A673 (cell line): ENCODE results near the gene CDC73. TPM values are rescaled to one million over a fixed set of nuclear protein-coding genes. Genes with fewer than 3 reads are reported as not detected.

ENCODE experiments used
- BruUV-seq: library from RNA; stranded (reverse); fragments of 400-500 nt; replicated peaks from 2 replicates; lab custom pipeline; 2021; lab: Mats Ljungman, UMichigan
- CTCF ChIA-PET: fragments of 300-600 bp; sonication (Branson Sonifier 250); formaldehyde crosslinking; loops from one replicate; lab custom pipeline; 2022; ENCODE audit warnings: antibody characterized with exemption; lab: Charles Lee
- POLR2A ChIA-PET: fragments of 300-600 bp; sonication (Branson Sonifier 250); formaldehyde crosslinking; loops from one replicate; lab custom pipeline; 2022; ENCODE audit warnings: antibody characterized with exemption; ENCODE audit not compliant: low non-redundant PET; lab: Charles Lee
- DNase-seq: peaks from one replicate; pipeline ENCODE4 v3.0.0-alpha.2; 2015; ENCODE audit warnings: low spot score
- H3K27ac ChIP-seq: fragments of 200-600 bp; sonication (generic); 2 replicates; pipeline ENCODE4 v1.5.1; 2016; ENCODE audit warnings: mixed run types, low read depth, mild to moderate bottlenecking, mixed read lengths, antibody characterized with exemption, low read length; ENCODE audit not compliant: poor library complexity, severe bottlenecking
- H3K27me3 ChIP-seq: fragments of 200-600 bp; sonication (generic); replicated peaks from 2 replicates; pipeline ENCODE4 v1.6.1; 2017; ENCODE audit warnings: mixed run types, low read depth, mild to moderate bottlenecking, mixed read lengths, antibody characterized with exemption, low read length; ENCODE audit not compliant: insufficient read depth, poor library complexity
- H3K36me3 ChIP-seq: fragments of 200-600 bp; sonication (generic); 2 replicates; pipeline ENCODE4 v1.6.1; 2016; ENCODE audit warnings: mixed run types, mild to moderate bottlenecking, mixed read lengths, antibody characterized with exemption, low read length; ENCODE audit not compliant: insufficient read depth, poor library complexity, severe bottlenecking
- H3K4me1 ChIP-seq: fragments of 200-600 bp; sonication (generic); 2 replicates; pipeline ENCODE4 v1.6.1; 2017; ENCODE audit warnings: mixed run types, mild to moderate bottlenecking, mixed read lengths, antibody characterized with exemption, low read length; ENCODE audit not compliant: insufficient read depth, poor library complexity, severe bottlenecking
- H3K4me3 ChIP-seq: fragments of 200-600 bp; sonication (generic); 2 replicates; pipeline ENCODE4 v1.5.1; 2016; ENCODE audit warnings: low read depth, mixed run types, mild to moderate bottlenecking, mixed read lengths, low read length; ENCODE audit not compliant: poor library complexity, severe bottlenecking
- H3K9me3 ChIP-seq: fragments of 200-600 bp; sonication (generic); 2 replicates; pipeline ENCODE4 v1.6.1; 2016; ENCODE audit warnings: mixed run types, low read depth, mild to moderate bottlenecking, mixed read lengths, antibody characterized with exemption, low read length; ENCODE audit not compliant: poor library complexity, severe bottlenecking
- CTCF ChIP-seq: fragments of 300-800, 200-600 bp; sonication (generic); conservative IDR thresholded peaks from 2 replicates; pipeline ENCODE4 v1.5.1; 2017; ENCODE audit warnings: low read depth, mild to moderate bottlenecking, antibody characterized with exemption, low read length, moderate library complexity, mixed read lengths
- EZH2 ChIP-seq: fragments of 200-600 bp; sonication (generic); IDR thresholded peaks from 2 replicates; pipeline ENCODE4 v1.6.1; 2017; ENCODE audit warnings: borderline replicate concordance, low read depth, mild to moderate bottlenecking, mixed read lengths, antibody characterized with exemption, low read length; ENCODE audit not compliant: poor library complexity, severe bottlenecking
- intact Hi-C: fragments of 100-400 bp; cut with micrococcal nuclease; formaldehyde crosslinking; loops from one replicate; pipeline ENCODE4 v1.10.0; 2022; ENCODE audit not compliant: unreplicated experiment
- total RNA-seq: library from RNA; stranded (reverse); gene quantifications from 2 replicates; pipeline ENCODE4 v1.2.3, GENCODE V29; 2021

The CDC73 gene
- total RNA-seq, 1 experiment from 2014 or later, result 71.0 TPM

- Histone ChIP-seq H3K36me3 (peaks cover 23% of the 10 kb centered on the region), H3K4me1 (no peaks in the 10 kb centered on the region), H3K27me3 (no peaks in the 10 kb centered on the region), H3K4me3 (no peak overlapping the region), H3K9me3 (no peaks in the 10 kb centered on the region), H3K27ac (no peak overlapping the region)
- intact Hi-C loops, result no loop called here
- TF ChIP-seq EZH2, result no peak
- no peak for TF ChIP-seq CTCF
- no TSS peak for BruUV-seq
- no peak for DNase-seq
- CTCF ChIA-PET, result no interaction called here
- POLR2A ChIA-PET, result no interaction called here
Measured at GRCh38 chr1:193156822-193157142, 35.0 kb downstream of the CDC73 start.

DNA sequence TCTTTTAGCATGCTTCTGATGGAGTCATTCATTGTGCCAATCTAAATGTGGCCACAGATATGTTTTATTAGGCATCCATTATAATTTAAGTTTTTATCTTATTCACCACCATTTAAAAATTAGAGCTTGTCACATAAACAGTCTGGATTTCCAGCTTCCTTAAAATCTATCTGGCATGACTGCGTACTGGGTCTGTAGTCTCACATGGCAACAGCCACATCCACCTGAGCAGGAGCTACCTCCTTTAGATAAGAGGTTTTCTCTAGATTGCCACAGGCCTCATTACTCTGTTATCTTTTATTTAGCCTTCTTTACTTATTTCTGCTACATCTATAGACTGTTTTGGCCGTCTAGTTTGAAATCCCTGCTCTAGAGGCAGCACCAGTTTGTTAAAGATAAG lies 35.5 kb downstream of the CDC73 start:
- peaks cover 19% of the 10 kb centered on the region for H3K36me3 ChIP-seq
- no peak for TF ChIP-seq CTCF
- TF ChIP-seq EZH2, result no peak
- intact Hi-C loops, result no loop called here
- no peaks in the 10 kb centered on the region for H3K27me3 ChIP-seq
- DNase-seq, result no peak
- CTCF ChIA-PET, result no interaction called here
- no TSS peak for BruUV-seq
- H3K4me3 ChIP-seq, result no peak overlapping the region
- no peak overlapping the region for H3K27ac ChIP-seq
- no peaks in the 10 kb centered on the region for H3K4me1 ChIP-seq
- H3K9me3 ChIP-seq, result no peaks in the 10 kb centered on the region
- POLR2A ChIA-PET, result no interaction called here

- DNase-seq, result no peak
- Histone ChIP-seq H3K27ac (peak overlapping the region; percentile 1), H3K4me1 (peaks cover 19% of the 10 kb centered on the region)
Measured at GRCh38 chr1:193176113-193176512, 54.3 kb downstream of the CDC73 start.

More at GRCh38 chr1:193176113-193176512, 54.3 kb downstream of the CDC73 start:
- Histone ChIP-seq H3K36me3 (no peaks in the 10 kb centered on the region), H3K9me3 (no peaks in the 10 kb centered on the region), H3K4me3 (no peak overlapping the region), H3K27me3 (no peaks in the 10 kb centered on the region)
- ChIA-PET POLR2A (no interaction called here), CTCF (no interaction called here)
- intact Hi-C loops, result loop anchor here (5.0 kb wide), 1 partner anchor 171 kb away; no protein-coding TSS in a partner anchor
- no peak for TF ChIP-seq CTCF
- no TSS peak for BruUV-seq
